SK-N-SH (cell line): ENCODE measurements around the gene ACTR2. TPM values are rescaled to one million over a fixed set of nuclear protein-coding genes. Genes with fewer than 3 reads are reported as not detected.

Experiments
- CTCF ChIA-PET: fragments of 300-600, 350-600 bp; formaldehyde crosslinking; extraction: SDS; loops from one replicate; lab custom pipeline; 2021; lab: Yijun Ruan, JAX
- POLR2A ChIA-PET: fragments of 350-600 bp; sonication (Branson Sonifier 250); formaldehyde crosslinking; extraction: SDS; loops from one replicate; lab custom pipeline; 2020; ENCODE audit warnings: antibody characterized with exemption, inconsistent platforms; lab: Yijun Ruan, JAX
- DNase-seq: peaks from one replicate; pipeline ENCODE4 v3.0.0; 2012
- H2AFZ ChIP-seq: fragments of 200-600 bp; sonication (generic); 2 replicates; pipeline ENCODE4 v1.8.1; 2016; ENCODE audit warnings: antibody characterized with exemption, mild to moderate bottlenecking, low read depth
- H3F3A ChIP-seq: fragments of 200-600 bp; sonication (generic); replicated peaks from 2 replicates; pipeline ENCODE3; 2016; ENCODE audit warnings: antibody characterized with exemption, mild to moderate bottlenecking; ENCODE audit not compliant: insufficient read depth
- H3K27ac ChIP-seq, 2 experiments: fragments of 200-500 bp in 1 of 2; fragments of 200-600 bp in 1 of 2; sonication (Bioruptor generic) in 1 of 2; sonication (generic), shearing (Covaris generic) in 1 of 2; 2 replicates each; pipeline versions ENCODE4 v1.5.1 to v1.6.1; 2014 to 2016; ENCODE audit warnings: low read depth in 2 of 2, inconsistent platforms in 1 of 2, low read length in 1 of 2, mild to moderate bottlenecking in 1 of 2, mixed read lengths in 1 of 2
- H3K27me3 ChIP-seq: fragments of 200-600 bp; sonication (generic), shearing (Covaris generic); 2 replicates; pipeline ENCODE4 v1.6.1; 2016; ENCODE audit warnings: mixed run types; ENCODE audit not compliant: insufficient read depth
- H3K36me3 ChIP-seq, 2 experiments: fragments of 200-500 bp in 1 of 2; fragments of 200-600 bp in 1 of 2; sonication (Bioruptor generic) in 1 of 2; sonication (generic) in 1 of 2; replicated peaks in 1 of 2; 2 replicates each; pipeline versions ENCODE3 to v1.5.1; 2014 to 2016; ENCODE audit warnings: low read length in 1 of 2, mild to moderate bottlenecking in 1 of 2; ENCODE audit not compliant: insufficient read depth in 2 of 2, control insufficient read depth in 1 of 2
- H3K4me1 ChIP-seq, 2 experiments: fragments of 200-500 bp in 1 of 2; fragments of 200-600 bp in 1 of 2; sonication (Bioruptor generic) in 1 of 2; sonication (generic), shearing (Covaris generic) in 1 of 2; 2 replicates each; pipeline versions ENCODE4 v1.5.1 to v1.6.1; 2014 to 2016; ENCODE audit warnings: low read depth in 1 of 2, low read length in 1 of 2, mixed run types in 1 of 2; ENCODE audit not compliant: insufficient read depth in 2 of 2, control insufficient read depth in 1 of 2
- H3K4me2 ChIP-seq: fragments of 200-600 bp; sonication (generic), shearing (Covaris generic); 2 replicates; pipeline ENCODE4 v1.6.1; 2017; ENCODE audit warnings: mixed run types
- H3K4me3 ChIP-seq, 2 experiments: fragments of 200-500 bp in 1 of 2; fragments of 200-600 bp in 1 of 2; sonication (Bioruptor generic) in 1 of 2; sonication (generic), shearing (Covaris generic) in 1 of 2; 2 replicates each; pipeline versions ENCODE4 v1.5.1 to v1.8.1; 2014 to 2016; ENCODE audit warnings: low read depth in 2 of 2, inconsistent platforms in 1 of 2, low read length in 1 of 2, mild to moderate bottlenecking in 1 of 2, mixed read lengths in 1 of 2, moderate library complexity in 1 of 2
- H3K79me2 ChIP-seq: fragments of 200-600 bp; sonication (generic); 2 replicates; pipeline ENCODE4 v1.8.1; 2017; ENCODE audit warnings: mild to moderate bottlenecking; ENCODE audit not compliant: insufficient read depth
- H3K9ac ChIP-seq: fragments of 200-600 bp; sonication (generic); 2 replicates; pipeline ENCODE4 v1.6.1; 2017; ENCODE audit warnings: mixed run types
- H3K9me2 ChIP-seq: fragments of 200-600 bp; sonication (generic); 2 replicates; pipeline ENCODE4 v1.6.1; 2017; ENCODE audit warnings: mixed run types
- H3K9me3 ChIP-seq: fragments of 200-600 bp; sonication (generic); 2 replicates; pipeline ENCODE4 v1.6.1; 2017; ENCODE audit warnings: mixed run types, mild to moderate bottlenecking, moderate library complexity
- H4K20me1 ChIP-seq: fragments of 200-600 bp; sonication (generic); 2 replicates; pipeline ENCODE4 v1.6.1; 2017; ENCODE audit warnings: mild to moderate bottlenecking, mixed run types; ENCODE audit not compliant: insufficient read depth
- CHD2 ChIP-seq: fragments of 150-350 bp; IDR thresholded peaks from 2 replicates; pipeline ENCODE4 v1.6.1; 2018; ENCODE audit warnings: low read length; ENCODE audit not compliant: partially characterized antibody
- CTCF ChIP-seq: fragments of 200-600 bp; sonication (generic); IDR thresholded peaks from 2 replicates; pipeline ENCODE4 v1.6.1; 2017; ENCODE audit warnings: antibody characterized with exemption, mild to moderate bottlenecking, moderate library complexity
- EP300 ChIP-seq, 2 experiments: IDR thresholded peaks; 2 replicates each; pipeline versions ENCODE4 v1.4.0 to v1.6.1; 2012; ENCODE audit warnings: borderline replicate concordance in 1 of 2, low read depth in 1 of 2, low read length in 1 of 2
- FOSL2 ChIP-seq: IDR thresholded peaks from 2 replicates; pipeline ENCODE4 v1.4.0; 2012; ENCODE audit warnings: low read depth, mild to moderate bottlenecking, moderate library complexity, borderline replicate concordance
- FOXM1 ChIP-seq: IDR thresholded peaks from 2 replicates; pipeline ENCODE4 v1.4.0; 2012; ENCODE audit warnings: low read depth, mild to moderate bottlenecking
- JUND ChIP-seq: IDR thresholded peaks from 2 replicates; pipeline ENCODE4 v1.4.0; 2012
- MAX ChIP-seq: IDR thresholded peaks from 2 replicates; pipeline ENCODE4 v1.4.0; 2012; ENCODE audit warnings: low read depth
- SIN3A ChIP-seq: IDR thresholded peaks from 2 replicates; pipeline ENCODE4 v1.6.1; 2012; ENCODE audit warnings: low read depth, mild to moderate bottlenecking, low read length, moderate library complexity, borderline replicate concordance
- USF1 ChIP-seq: IDR thresholded peaks from 2 replicates; pipeline ENCODE4 v1.4.0; 2012; ENCODE audit warnings: low read depth, borderline replicate concordance
- USF2 ChIP-seq: fragments of 150-350 bp; IDR thresholded peaks from 2 replicates; pipeline ENCODE4 v1.6.1; 2017; ENCODE audit warnings: antibody characterized with exemption, low read length, low read depth, borderline replicate concordance
- YY1 ChIP-seq: IDR thresholded peaks from 2 replicates; pipeline ENCODE4 v1.4.0; 2012; ENCODE audit warnings: low read depth, mild to moderate bottlenecking
- WGBS: methylation state at CpG from one replicate; pipeline ENCODE4 v1.1.6; 2017; ENCODE audit warnings: low lambda C conversion rate; 5-methylcytosine and 5-hydroxymethylcytosine counted together
- polyA plus RNA-seq, 3 experiments: library from polyadenylated mRNA; depleted of rRNA; stranded (reverse); fragments of >200 nt; gene quantifications; 2 replicates each; pipeline ENCODE4 v1.2.3, GENCODE V29; 2012

Gene ACTR2
- polyA plus RNA-seq, 1 of the 3 experiments (the other 2 are of a cell fraction), result 53.0 TPM

- no peaks in the 10 kb centered on the region for H4K20me1 ChIP-seq
- no peaks in the 10 kb centered on the region for H3F3A ChIP-seq
- WGBS, result 97% methylated on average over 24 of the region's 24 CpGs
- no peak for TF ChIP-seq USF1
- no peak for TF ChIP-seq JUND
- TF ChIP-seq, all 33 proteins: peak for 0
- no peak overlapping the region for H3K27ac ChIP-seq
- H3K4me1 ChIP-seq, result no peaks in the 10 kb centered on the region
- H3K79me2 ChIP-seq, result peaks cover 24% of the 10 kb centered on the region
- no peak for DNase-seq
- CTCF ChIA-PET, result no interaction called here
- peaks cover 40 to 51% of the 10 kb centered on the region in 2 experiments for H3K36me3 ChIP-seq
- POLR2A ChIA-PET, result no interaction called here
- no peak overlapping the region for H3K4me3 ChIP-seq
- H3K9ac ChIP-seq, result no peak overlapping the region
- H3K27me3 ChIP-seq, result no peaks in the 10 kb centered on the region
- no peak overlapping the region for H2AFZ ChIP-seq
- H3K9me3 ChIP-seq, result no peaks in the 10 kb centered on the region
- no peak overlapping the region for H3K4me2 ChIP-seq
- no peaks in the 10 kb centered on the region for H3K9me2 ChIP-seq
Observed at GRCh38 chr2:65313954-65314256, 86.3 kb downstream of the ACTR2 start.

- TF ChIP-seq USF2, result no peak
- no peak for TF ChIP-seq CHD2
- no peak for TF ChIP-seq MAX
- no peak for TF ChIP-seq EP300 (IDR thresholded peaks at IDR 0.05; ENCODE audit: borderline replicate concordance in 1 of 2, low read depth in 1 of 2, low read length in 1 of 2)
- no peak for TF ChIP-seq FOSL2
- TF ChIP-seq YY1, result no peak
- no peak for TF ChIP-seq SIN3A
- TF ChIP-seq CTCF, result no peak
- TF ChIP-seq FOXM1, result no peak
- H3K27ac ChIP-seq, result no peak overlapping the region; a peak in 1 of 4 replicates
- no peaks in the 10 kb centered on the region for H3K27me3 ChIP-seq
- H3F3A ChIP-seq, result no peaks in the 10 kb centered on the region
- no peaks in the 10 kb centered on the region for H3K9me2 ChIP-seq
- peaks cover 33% of the 10 kb centered on the region for H3K79me2 ChIP-seq
- no peak overlapping the region for H2AFZ ChIP-seq
- H3K9ac ChIP-seq, result no peak overlapping the region
- CTCF ChIA-PET, result no interaction called here
- no peaks in the 10 kb centered on the region for H4K20me1 ChIP-seq
- H3K9me3 ChIP-seq, result no peaks in the 10 kb centered on the region
- no peak overlapping the region for H3K4me2 ChIP-seq
- no peak for DNase-seq
- POLR2A ChIA-PET, result no interaction called here
- WGBS, result 87% methylated on average over 8 of the region's 8 CpGs
- H3K4me3 ChIP-seq, result no peak overlapping the region
- H3K4me1 ChIP-seq, result peaks cover 0 to 4% of the 10 kb centered on the region in 2 experiments; a peak in 1 of 4 replicates
- H3K36me3 ChIP-seq, result peaks cover 40 to 51% of the 10 kb centered on the region in 2 experiments
Observed at GRCh38 chr2:65314801-65315441, 87.3 kb downstream of the ACTR2 start.
